HTERT RPE-1 (cell line): ENCODE data around the gene STIP1.
"Not testable (repeated sequence)": the region's sequence is repeated elsewhere in the genome, so short reads cannot be mapped to it uniquely, and the experiment has no call there.

Source experiments
- in situ Hi-C: fragments of 300-500 bp; cut with MboI; formaldehyde crosslinking; loops from 4 replicates; pipeline ENCODE4 v1.14.3; 2020; ENCODE audit warnings: low sequenced_read_pairs

The STIP1 gene

DNA sequence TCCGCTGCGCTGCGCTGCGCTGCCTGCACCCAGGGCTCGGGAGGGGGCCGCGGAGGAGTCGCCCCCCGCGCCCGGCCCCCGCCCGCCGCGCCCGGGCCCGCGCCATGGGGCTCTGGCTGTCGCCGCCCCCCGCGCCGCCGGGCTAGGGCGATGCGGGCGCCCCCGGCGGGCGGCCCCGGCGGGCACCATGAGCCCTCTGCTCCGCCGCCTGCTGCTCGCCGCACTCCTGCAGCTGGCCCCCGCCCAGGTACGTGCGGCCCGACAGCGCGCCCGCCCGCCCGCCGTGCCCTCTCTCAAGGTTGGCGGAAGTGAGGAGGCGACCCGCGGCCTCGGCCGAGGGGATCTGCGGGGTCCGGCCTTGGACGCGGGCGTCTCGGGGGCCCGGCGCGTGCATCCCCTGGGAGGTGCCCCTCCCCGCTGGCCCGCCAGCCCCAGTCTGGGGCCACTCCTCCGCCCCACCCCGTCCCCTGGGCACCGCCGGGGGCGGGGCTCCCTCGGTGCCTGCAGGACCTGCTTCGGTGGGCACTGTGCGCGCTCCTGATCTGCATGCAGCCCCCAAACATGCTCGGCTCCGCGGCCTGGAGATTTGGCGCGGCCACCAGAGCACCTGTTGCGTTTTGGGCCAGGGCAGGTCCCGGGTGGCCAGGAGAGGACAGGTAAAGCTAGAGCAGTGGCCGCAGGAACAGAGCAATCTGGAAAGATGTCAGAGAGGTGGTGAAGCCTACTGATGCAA is 48.8 kb downstream of the STIP1 start:
- in situ Hi-C loops = no loop called here

DNA sequence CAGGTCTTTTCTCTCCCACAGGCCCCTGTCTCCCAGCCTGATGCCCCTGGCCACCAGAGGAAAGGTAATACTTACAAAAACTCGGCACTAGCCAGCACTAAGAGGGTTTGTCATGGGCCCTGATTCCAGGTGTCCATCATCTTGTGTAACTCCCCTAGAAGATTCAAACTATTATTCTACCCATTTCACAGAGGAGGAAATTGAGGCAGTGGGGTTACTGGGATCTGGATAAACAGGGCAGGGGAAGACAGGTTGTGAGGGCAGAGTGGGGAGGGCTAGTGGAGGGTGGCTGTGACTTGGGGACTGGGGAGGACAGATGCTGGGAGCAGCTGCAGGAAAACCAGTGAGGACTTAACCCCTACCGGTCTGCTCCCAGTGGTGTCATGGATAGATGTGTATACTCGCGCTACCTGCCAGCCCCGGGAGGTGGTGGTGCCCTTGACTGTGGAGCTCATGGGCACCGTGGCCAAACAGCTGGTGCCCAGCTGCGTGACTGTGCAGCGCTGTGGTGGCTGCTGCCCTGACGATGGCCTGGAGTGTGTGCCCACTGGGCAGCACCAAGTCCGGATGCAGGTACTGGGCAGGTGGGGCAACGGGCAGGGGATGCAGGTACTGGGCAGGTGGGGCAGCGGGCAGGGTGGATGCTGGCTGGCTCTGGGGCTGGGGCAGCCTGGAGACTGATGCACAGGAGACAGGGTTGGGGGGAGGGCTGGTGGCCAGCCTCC is 49.6 kb downstream of the STIP1 start:
- in situ Hi-C loops = no loop called here

DNA sequence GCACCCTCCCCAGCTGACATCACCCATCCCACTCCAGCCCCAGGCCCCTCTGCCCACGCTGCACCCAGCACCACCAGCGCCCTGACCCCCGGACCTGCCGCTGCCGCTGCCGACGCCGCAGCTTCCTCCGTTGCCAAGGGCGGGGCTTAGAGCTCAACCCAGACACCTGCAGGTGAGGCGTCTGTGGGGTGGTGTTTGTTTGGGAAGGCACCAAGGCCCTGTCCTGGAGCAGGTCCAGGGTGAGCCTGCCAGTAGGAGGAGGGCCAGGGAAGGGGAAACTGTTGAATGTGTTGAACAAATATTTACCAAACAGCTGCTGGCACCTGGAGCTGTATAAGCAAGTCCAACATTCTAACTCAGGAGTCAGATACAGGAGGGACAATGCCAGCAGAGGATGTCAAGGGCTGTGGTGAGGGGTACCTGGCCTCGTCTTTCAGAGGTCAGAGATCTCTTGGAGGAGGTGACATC is 51.5 kb downstream of the STIP1 start:
- in situ Hi-C loops = no loop called here

DNA sequence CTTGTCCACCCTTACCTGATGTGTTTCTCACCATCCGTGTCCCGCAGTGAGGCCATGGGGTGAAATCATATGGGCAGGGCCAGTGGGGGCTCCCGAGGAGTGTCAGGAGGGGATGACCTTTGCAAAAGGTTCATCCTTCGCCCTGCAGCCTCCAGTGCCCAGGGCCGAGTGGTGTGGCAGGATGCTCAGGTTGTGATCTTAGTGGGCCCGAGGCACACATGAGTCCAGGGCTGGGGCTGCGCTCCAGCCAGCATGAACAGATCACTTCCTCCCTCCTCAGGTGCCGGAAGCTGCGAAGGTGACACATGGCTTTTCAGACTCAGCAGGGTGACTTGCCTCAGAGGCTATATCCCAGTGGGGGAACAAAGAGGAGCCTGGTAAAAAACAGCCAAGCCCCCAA is 52.1 kb downstream of the STIP1 start:
- in situ Hi-C loops = no loop called here

DNA sequence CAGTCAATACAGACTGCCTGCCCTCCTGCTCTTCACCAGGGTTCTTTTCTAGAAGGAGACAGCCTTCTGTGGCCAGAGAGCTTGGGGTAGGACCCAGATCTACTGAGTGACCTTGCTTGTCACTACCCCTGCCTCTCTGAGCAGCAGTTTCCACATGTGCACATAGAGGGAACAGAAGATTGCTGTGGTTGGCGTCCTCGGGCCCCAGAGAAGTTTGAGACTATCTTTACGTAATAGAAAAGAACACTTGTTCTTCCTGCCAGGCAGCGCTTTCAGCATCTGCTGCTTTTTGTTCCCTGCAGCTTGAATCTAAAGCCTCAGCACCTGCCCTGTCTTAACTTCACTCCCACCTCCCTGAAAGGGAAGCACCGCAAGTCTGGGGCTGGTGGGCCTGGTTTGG is 53.0 kb downstream of the STIP1 start:
- in situ Hi-C loops = no loop called here

DNA sequence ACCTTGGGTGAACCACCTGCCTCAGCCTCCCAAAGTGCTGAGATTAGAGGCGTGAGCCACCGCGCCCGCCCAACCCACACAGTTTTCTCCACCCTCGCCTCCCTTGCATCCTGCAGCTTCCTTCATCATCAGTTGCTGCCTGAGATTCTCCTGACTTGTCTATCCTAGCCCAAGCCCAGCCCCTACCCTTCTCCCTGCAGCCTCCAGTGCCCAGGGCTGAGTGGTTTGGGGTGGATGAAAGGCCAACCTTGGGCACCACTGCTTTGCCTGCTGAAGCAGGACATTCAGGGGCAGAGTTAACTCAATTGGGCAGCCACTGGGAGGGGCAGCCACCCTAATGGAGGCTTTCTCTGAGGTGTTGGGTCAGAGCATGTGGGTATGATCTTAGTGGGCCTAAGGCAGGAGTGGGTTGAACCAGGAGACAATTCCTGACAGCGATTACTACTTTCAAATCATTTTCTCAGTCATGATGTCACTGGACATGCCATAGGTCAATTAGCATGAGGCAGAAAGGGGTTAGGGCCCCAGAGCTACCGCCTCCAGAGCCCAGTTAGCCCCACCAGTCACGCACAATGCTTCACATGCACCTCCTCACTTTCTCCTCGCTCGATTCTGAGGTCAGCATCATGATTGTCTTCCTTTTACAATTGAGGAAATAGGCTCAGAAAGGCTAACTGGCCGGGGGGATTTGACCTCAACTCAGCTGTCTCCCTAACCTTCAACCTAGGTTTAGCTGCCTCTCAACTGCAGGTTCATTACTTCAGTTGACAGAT is 53.9 kb downstream of the STIP1 start:
- in situ Hi-C loops = no loop called here

DNA sequence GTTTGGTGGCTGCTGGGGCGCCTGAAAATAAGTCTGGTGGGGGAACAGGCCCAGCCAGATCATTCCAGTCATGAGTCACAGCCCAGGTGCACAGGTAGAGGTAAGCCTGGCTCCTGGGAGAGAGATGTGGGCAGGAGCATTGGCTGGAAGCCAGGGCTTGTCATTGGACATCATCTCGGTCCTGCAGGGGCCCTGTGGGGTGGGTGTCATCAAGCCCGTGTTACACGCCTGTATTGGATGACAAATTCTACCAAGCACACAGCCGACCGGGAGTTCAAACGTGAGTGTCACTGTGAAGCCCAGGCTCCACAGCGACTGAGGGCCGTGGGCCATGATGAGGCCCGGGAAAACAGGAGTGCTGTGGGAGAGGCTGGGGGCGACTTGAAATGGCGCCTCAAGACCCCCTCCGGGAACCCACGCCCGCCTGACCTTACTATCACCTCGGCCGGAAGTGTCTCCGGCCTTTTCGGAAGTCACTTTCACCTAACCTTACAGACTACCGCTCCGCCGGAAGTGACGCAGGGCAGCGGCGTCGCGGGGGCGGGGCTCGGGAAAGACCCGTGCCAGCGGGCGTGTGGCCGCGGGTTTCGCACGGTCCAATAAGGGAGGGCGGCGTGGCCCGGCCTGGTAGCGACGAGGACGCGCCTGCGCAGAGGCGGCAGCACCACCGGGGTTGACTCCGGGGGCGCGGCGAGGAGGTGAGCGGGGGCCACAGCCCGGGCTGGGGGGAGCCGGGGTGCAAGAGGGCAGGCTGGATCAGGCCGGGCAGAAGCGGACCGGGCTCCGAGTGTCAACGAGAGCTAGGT is 54.7 kb downstream of the STIP1 start, which contains the start of gene FKBP2:
Gene FKBP2 (plus strand): TSS at position 661 of the 806 bp plus-strand sequence. CDS start 1,293 bp downstream, outside the sequence.
- in situ Hi-C loops = no loop called here

DNA sequence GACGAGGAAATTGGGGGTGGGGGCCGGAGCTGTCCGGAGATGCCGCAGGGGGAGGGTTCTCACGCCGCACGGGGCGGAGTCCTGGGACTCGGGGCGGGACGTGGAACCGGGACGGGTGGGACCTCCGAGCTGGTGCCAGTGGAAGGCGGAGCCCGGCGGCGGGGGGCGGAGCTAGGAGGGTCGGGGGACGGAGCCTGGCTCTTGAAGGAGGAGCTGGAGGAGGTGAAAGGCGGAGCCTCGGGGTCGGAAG is 55.2 kb downstream of the STIP1 start:
- in situ Hi-C loops = no loop called here

DNA sequence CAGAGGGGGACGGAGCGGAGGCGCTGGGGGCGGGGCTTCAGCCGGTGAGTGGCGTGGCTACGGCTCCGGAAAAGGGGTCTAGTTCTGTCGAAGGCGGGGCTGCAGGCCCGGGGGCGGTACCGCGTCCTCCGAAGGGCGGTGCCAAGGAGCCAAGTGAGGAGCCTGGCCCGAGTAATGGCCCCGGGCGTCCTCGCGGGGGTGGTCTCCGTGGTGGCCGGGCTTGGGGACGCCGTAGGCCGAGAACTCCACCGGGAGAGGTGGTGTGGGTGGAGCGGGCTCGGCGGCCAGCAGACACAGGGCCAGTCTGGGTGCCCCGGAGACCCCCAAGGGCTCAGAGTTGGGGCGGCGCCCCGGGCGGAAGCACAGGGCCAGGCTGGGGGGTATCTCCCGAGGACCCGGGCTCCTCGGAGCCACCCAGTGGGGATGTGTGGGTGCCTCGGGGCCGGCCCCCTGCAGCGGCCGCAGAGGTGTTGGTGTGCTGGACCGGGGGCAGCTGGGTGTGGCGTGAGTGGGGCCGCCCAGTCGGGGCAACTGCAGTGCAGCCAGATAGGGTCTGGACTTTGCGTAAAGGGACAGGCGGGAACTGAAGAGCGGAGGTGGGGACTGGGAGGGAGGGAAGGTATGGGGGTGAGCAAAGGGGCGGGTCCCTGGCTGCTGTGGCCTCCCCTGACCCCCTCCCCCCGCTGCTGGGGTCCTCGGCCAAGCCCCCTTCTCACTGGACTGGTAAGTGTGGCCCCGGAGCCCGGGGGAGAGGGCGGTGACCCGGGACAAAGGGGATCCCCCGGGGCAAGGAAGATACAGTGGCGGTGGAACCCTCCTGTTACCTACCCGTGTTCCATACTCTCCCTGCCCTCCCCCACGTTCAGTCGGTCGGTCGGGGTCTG is 55.8 kb downstream of the STIP1 start:
- in situ Hi-C loops = no loop called here

DNA sequence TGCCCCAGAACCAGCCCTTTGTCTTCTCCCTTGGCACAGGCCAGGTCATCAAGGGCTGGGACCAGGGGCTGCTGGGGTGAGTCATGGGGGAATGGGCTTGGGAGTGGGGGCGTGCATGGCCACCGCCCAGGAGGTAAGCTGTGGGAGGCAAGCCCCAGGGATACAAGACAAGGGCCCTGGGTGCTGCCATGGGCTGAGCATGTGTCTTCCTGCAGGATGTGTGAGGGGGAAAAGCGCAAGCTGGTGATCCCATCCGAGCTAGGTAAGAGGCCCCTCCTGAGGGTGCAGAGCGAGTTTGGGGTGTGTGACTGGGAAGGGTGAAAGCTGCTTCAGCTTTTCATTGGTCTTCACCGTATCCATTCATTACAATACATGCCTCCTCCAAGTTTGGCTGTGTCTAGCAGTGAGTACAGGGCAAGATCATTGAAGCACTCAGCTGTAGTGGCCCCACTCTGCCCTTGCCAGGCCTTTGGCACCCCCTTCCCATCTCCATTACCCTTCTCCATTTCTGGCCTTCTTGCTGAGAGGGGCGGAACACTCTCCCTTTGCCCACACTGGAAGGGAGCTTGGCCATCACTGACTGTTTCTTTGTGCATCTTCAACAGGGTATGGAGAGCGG is 57.4 kb downstream of the STIP1 start:
- in situ Hi-C loops = no loop called here

DNA sequence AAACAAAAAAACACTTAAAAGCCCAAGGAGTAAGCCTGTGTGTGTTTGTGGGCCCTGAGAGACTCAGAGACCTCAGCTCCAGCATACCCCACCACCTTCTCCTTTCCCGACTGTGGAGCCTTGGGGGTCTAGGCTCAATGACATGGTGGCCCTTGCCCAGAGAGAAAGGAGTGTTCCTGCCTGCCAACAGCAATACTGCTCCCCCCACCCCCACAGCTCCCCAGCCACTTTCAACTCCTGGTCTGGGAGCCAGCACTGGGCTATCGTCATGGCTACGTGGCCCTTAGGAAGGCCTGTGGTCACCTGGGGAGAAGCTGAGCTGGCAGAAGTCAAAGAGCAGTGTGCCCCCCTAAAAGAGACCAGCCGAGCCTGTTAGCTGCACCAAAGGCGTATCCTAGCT is 58.1 kb downstream of the STIP1 start:
- in situ Hi-C loops = no loop called here

DNA sequence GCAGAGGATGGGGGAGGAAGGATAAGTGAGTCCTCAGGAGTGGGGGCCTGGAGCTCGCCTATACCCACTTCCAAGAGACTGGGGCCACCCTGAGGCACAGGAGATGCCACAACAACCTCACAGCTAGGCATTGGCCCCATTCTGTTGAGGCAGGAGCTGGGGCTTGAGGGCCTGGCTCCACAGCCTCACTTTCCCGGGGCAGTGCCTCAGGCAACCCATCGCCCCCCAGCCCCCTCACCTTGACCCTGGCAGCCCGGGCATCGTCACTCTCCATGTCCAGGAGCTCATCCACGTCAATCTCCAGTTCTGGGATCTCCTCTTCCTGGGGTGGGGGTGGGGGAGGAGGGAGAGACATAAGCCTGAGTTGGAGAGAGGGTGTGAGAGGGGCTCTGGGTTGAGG is 59.0 kb downstream of the STIP1 start:
- in situ Hi-C loops = no loop called here

DNA sequence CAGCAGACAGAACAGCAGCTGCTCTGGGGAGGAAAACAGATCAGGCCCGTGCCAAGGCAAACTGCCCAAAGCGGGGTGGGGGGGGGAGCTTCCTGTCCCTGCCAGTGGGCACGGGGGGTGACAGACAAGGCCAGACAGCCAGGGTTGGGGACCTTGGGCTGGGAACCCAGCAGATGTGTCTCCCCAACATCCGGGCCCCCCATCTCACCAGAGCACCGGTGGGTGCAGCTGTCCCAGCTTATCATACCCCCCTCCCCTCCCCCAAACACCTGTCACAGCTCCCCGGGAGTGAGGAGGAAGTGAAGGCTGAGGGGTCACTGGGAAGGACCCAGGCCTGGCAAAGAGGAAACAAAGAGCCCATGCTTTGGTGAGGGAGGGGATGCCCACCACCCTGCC is 59.4 kb downstream of the STIP1 start:
- in situ Hi-C loops = no loop called here

DNA sequence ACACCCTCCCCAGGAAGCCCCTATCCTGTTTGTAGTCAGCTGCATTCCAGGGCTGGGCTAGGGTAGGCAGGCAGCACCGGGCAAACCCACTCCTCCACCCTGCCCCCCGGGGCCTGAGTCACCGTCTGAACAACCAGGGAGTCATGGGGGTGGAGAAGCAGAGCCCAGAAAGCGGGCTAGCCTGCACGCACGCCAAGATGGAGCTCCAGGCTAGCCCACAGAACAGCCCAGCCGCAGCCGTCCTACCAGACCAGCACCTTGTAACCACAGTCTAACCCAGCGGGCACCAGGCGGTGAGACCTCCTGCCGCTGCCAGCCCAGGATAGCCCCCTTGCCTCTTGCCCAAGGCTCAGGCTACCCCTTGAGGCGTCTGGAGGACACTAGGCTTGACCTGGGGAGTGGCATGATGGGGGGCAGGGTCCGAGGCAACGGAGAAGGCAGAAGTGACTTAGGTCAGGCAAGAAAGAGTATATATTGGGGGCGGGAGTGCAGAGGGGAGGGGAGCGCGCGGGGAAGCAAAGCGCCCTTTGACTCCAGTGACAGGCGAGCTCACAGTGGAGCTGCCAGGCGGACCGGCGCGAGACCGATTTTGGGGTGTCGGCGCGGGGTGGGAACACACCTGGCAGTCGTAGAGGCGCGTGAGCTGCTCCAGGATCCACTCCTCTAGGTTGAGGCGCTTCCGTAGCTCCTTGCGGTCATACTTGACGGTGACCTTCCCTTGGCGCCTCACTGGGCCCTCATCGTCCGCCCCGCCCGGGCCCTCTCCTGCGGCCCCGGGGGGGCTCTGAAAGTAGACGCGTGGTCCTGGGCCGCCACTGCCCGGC is 60.0 kb downstream of the STIP1 start:
- in situ Hi-C loops = no loop called here

DNA sequence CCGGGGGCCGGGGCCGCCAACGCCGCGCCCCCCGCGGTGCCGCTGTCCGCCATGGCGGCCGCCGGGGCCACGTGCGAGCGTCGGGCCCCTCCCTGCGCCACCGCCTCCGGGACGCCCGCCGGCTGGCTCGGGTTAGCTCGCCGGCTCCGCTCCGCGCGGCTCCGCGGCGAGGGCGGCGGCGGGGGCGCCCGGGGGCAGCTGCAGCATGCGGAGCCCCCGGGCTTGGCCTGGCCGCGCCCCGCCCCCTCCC is 60.6 kb downstream of the STIP1 start:
- in situ Hi-C loops = not testable (repeated sequence)

DNA sequence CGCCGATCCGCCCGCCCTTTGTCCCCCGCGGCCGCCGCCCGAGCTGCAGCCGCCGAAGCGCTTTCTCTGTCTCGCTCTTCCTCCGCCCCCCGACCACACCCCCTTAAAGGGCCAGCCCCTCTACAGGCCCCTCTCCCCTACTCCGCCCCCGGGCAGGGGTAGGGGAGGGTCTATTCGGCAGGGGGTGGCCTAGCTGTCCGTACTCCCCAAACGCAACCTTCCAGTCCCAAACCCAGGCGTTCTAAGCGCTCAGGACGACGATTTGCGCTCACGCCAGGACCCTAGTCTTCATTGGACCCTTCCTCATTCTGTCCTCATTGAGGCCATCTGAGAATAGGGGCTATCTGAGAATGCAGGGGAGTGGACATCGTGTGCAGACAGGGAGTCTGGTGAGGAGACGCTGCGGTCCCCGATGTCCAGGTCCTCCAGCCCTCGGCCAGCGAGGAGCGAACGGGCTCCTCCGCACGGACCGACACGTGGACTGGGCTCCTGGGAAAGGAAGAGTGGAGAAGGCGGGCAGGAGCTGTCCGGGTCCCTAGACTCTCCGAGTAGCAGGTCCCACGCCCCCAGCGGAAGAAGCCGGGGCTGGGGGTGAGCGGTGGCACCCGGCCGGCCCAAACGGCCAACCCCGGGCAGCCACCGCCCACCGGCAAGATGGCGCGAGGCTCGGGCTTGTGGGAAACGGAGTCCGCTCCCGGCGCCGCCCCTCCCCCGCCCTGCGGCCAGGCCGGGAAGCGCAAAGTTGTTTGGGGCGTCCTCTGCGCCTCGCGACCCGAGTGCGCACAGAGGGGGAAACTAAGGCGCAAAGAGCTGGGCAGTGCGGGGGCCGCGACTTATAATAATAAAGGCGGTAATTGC is 61.1 kb downstream of the STIP1 start, which contains the start of gene PPP1R14B:
Gene PPP1R14B (minus strand): TSS at position 73 of the 858 bp plus-strand sequence. CDS start 270 bp downstream, outside the sequence.
- in situ Hi-C loops = no loop called here

DNA sequence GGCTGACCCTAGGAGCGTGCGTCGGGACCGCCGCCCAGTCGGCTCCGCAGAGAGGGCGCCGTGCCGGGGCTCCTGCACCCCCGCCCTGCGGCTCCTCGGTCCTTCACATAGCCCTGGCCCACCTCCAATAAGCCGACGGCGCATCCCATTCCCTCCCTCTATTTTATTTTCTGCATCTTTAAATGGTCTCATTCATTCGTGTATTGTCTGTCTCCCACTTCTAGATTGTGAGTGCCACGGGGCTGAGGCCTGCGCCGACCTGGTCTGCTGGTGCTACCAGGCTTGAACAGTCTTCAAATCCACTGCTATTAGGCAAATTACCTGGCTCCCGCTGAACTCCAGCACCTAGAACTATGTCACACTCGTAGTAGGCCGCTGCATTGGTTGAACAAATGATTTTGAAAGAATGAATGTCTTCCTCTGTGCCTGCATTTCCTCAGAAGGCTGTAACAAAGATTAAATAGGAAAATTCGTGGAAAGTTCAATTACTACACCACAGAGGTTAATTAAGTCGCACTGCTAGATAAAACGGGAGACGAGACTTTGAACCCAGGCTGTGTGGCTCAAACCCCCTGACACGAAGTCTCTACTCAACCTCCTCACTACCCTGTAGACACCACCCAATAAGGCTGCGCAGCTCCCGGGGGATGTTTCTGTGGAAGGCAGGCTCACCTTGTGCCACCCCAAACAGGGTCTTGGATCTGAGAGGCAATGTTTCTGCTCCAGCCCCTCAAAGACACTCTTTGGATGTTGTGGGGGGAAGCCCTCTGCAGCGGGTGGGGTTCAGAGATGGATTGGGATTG is 62.0 kb downstream of the STIP1 start:
- in situ Hi-C loops = no loop called here
